ENCODE data around the gene KCNMB3. TPM values are rescaled to one million over a fixed set of nuclear protein-coding genes. Genes with fewer than 3 reads are reported as not detected.

The KCNMB3 gene
- total and polyA plus RNA-seq, 2 of the 8 experiments (the other 6 are each of a cell fraction or from before 2014, with no cell fraction given): 1.7 to 2.0 TPM

DNA sequence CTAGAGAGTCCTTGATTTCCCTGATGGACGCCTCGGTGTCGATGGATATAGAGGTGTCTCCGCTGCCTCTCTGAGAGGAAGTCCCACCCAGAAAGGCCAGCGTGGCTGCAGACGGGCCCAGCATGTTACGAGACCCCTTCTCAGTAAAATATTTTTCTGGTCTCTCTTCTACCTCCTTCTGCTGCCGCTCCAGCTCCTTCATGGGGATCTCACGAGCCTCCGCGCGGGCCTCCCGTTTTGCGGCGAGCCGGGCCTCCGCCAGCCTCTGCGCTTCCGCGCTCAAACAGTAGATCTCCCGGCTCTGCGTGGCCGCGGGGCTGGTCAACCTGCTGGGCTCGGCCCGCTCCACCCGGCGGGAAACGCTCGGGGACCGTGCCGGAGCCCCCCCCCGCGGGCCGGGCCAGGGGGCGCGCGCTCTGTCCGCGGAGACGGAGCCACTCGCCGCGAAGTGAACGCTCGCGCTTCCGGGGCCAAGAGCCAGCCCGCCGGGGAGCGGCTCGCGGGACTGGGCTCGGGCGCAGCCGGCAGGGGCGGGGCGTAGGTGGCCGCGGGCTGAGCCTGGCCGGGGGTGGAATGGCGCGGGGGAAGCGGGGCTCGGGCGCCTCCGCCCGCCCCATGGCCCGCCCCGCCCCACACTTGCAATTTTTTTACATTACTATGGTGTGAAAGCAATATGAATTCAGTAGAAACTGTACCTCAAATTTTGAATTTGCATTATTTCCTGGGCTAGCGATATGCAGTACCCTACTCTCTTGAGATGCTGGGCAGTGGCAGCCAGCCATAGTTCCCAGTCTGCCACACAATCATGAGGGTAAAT, 10.2 kb upstream of the KCNMB3 start (continued):
- TF ChIP-seq CHD2 (IDR thresholded peaks at IDR 0.05; ENCODE audit: low read length) (peak; percentile 20; the same call in 1 of the 2 replicates), NRF1 (IDR thresholded peaks at IDR 0.05; ENCODE audit: low read depth, low read length) (no peak), FOSL1 (IDR thresholded peaks at IDR 0.05; ENCODE audit: insufficient read depth, low read depth, low read length) (no peak), CHD1 (IDR thresholded peaks at IDR 0.05; ENCODE audit: low read depth, low read length) (no peak), CBX5 (IDR thresholded peaks at IDR 0.05; ENCODE audit: low read depth, low read length) (no peak)
- TF ChIP-seq, protein P1, sequence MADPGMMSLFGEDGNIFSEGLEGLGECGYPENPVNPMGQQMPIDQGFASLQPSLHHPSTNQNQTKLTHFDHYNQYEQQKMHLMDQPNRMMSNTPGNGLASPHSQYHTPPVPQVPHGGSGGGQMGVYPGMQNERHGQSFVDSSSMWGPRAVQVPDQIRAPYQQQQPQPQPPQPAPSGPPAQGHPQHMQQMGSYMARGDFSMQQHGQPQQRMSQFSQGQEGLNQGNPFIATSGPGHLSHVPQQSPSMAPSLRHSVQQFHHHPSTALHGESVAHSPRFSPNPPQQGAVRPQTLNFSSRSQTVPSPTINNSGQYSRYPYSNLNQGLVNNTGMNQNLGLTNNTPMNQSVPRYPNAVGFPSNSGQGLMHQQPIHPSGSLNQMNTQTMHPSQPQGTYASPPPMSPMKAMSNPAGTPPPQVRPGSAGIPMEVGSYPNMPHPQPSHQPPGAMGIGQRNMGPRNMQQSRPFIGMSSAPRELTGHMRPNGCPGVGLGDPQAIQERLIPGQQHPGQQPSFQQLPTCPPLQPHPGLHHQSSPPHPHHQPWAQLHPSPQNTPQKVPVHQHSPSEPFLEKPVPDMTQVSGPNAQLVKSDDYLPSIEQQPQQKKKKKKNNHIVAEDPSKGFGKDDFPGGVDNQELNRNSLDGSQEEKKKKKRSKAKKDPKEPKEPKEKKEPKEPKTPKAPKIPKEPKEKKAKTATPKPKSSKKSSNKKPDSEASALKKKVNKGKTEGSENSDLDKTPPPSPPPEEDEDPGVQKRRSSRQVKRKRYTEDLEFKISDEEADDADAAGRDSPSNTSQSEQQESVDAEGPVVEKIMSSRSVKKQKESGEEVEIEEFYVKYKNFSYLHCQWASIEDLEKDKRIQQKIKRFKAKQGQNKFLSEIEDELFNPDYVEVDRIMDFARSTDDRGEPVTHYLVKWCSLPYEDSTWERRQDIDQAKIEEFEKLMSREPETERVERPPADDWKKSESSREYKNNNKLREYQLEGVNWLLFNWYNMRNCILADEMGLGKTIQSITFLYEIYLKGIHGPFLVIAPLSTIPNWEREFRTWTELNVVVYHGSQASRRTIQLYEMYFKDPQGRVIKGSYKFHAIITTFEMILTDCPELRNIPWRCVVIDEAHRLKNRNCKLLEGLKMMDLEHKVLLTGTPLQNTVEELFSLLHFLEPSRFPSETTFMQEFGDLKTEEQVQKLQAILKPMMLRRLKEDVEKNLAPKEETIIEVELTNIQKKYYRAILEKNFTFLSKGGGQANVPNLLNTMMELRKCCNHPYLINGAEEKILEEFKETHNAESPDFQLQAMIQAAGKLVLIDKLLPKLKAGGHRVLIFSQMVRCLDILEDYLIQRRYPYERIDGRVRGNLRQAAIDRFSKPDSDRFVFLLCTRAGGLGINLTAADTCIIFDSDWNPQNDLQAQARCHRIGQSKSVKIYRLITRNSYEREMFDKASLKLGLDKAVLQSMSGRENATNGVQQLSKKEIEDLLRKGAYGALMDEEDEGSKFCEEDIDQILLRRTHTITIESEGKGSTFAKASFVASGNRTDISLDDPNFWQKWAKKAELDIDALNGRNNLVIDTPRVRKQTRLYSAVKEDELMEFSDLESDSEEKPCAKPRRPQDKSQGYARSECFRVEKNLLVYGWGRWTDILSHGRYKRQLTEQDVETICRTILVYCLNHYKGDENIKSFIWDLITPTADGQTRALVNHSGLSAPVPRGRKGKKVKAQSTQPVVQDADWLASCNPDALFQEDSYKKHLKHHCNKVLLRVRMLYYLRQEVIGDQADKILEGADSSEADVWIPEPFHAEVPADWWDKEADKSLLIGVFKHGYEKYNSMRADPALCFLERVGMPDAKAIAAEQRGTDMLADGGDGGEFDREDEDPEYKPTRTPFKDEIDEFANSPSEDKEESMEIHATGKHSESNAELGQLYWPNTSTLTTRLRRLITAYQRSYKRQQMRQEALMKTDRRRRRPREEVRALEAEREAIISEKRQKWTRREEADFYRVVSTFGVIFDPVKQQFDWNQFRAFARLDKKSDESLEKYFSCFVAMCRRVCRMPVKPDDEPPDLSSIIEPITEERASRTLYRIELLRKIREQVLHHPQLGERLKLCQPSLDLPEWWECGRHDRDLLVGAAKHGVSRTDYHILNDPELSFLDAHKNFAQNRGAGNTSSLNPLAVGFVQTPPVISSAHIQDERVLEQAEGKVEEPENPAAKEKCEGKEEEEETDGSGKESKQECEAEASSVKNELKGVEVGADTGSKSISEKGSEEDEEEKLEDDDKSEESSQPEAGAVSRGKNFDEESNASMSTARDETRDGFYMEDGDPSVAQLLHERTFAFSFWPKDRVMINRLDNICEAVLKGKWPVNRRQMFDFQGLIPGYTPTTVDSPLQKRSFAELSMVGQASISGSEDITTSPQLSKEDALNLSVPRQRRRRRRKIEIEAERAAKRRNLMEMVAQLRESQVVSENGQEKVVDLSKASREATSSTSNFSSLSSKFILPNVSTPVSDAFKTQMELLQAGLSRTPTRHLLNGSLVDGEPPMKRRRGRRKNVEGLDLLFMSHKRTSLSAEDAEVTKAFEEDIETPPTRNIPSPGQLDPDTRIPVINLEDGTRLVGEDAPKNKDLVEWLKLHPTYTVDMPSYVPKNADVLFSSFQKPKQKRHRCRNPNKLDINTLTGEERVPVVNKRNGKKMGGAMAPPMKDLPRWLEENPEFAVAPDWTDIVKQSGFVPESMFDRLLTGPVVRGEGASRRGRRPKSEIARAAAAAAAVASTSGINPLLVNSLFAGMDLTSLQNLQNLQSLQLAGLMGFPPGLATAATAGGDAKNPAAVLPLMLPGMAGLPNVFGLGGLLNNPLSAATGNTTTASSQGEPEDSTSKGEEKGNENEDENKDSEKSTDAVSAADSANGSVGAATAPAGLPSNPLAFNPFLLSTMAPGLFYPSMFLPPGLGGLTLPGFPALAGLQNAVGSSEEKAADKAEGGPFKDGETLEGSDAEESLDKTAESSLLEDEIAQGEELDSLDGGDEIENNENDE (IDR thresholded peaks at IDR 0.05; ENCODE audit: insufficient replicate concordance, low read length): no peak
